Astrocyte (in vitro differentiated cells and primary cell): ENCODE data around the gene HDAC6.

Experiments used
- EZH2 ChIP-seq: IDR thresholded peaks from 2 replicates; pipeline ENCODE4 v1.6.1; 2012; ENCODE audit warnings: mild to moderate bottlenecking, low read length, inconsistent platforms; ENCODE audit not compliant: insufficient read depth
- TF ChIP-seq, protein P1 (sequence below): IDR thresholded peaks from 2 replicates; pipeline ENCODE4 v1.5.1; 2011; ENCODE audit warnings: low read depth, mild to moderate bottlenecking, inconsistent platforms, low read length, moderate library complexity; ENCODE audit not compliant: insufficient read depth

DNA sequence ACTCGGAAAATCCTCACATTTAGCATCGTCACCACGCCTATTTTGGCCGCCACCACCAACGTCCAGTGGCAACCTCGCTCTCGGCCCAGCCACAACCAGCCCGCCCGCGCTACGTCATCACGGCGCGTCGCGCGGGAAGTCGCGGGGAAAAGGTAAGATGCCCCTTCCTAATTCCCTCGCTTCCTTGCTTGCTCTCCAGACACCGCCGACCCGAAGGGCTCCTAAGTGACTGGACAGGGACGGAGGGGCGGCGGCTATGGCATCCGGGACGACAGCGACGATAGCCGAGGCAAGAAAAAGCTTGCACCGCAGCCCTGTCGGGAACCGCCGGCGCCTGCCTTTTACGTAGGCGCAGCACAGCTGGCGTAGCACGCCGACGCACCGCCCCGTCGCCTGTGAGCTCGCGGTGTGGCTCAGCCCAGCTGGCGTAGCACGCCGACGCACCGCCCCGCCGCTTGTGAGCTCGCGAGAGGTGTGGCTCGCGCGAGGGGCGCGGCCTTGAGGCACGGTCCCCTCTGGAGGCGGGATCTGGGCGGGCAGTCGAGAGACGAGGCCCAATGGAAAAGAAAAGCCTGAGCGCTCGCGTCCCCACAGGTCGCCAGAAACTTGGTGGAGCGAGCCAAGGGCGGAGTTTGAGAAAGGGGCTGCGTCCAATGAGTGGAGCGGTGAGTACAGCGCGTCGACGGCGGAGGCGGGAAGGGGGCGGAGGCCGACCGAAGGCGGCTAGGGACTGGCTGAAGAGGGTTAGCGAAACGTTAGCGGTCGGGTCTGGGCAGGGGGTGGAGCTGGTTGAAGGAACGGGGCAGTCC lies at the start of gene HDAC6:
- TF ChIP-seq, protein P1, sequence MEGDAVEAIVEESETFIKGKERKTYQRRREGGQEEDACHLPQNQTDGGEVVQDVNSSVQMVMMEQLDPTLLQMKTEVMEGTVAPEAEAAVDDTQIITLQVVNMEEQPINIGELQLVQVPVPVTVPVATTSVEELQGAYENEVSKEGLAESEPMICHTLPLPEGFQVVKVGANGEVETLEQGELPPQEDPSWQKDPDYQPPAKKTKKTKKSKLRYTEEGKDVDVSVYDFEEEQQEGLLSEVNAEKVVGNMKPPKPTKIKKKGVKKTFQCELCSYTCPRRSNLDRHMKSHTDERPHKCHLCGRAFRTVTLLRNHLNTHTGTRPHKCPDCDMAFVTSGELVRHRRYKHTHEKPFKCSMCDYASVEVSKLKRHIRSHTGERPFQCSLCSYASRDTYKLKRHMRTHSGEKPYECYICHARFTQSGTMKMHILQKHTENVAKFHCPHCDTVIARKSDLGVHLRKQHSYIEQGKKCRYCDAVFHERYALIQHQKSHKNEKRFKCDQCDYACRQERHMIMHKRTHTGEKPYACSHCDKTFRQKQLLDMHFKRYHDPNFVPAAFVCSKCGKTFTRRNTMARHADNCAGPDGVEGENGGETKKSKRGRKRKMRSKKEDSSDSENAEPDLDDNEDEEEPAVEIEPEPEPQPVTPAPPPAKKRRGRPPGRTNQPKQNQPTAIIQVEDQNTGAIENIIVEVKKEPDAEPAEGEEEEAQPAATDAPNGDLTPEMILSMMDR, result no peak
- no peak for TF ChIP-seq EZH2
